OCI-LY1 (cell line): Measurements from ENCODE around the gene KCNE2.

Experiments used
- H2AFZ ChIP-seq: fragments of 200-600 bp; sonication (generic), shearing (Covaris generic); 2 replicates; pipeline ENCODE4 v1.6.0; 2014; ENCODE audit warnings: antibody characterized with exemption, mild to moderate bottlenecking, low read length
- H3F3A ChIP-seq: fragments of 200-600 bp; sonication (generic), shearing (Covaris generic); 2 replicates; pipeline ENCODE4 v1.6.0; 2014; ENCODE audit warnings: mild to moderate bottlenecking, antibody characterized with exemption, low read length, moderate library complexity; ENCODE audit not compliant: insufficient read depth
- H3K27ac ChIP-seq: fragments of 200-600 bp; sonication (generic); 2 replicates; pipeline ENCODE4 v1.5.1; 2014; ENCODE audit warnings: low read length, mixed run types, mild to moderate bottlenecking, low read depth; ENCODE audit not compliant: poor library complexity, severe bottlenecking
- H3K27me3 ChIP-seq: fragments of 200-600 bp; sonication (generic); 2 replicates; pipeline ENCODE4 v1.6.0; 2014; ENCODE audit warnings: antibody characterized with exemption, mild to moderate bottlenecking, low read length, moderate library complexity; ENCODE audit not compliant: insufficient read depth
- H3K36me3 ChIP-seq: fragments of 200-600 bp; sonication (generic); 2 replicates; pipeline ENCODE4 v1.6.1; 2014; ENCODE audit warnings: mild to moderate bottlenecking, antibody characterized with exemption, low read length, moderate library complexity, mixed read lengths; ENCODE audit not compliant: insufficient read depth
- H3K4me1 ChIP-seq: fragments of 200-600 bp; sonication (generic); 2 replicates; pipeline ENCODE4 v1.5.1; 2014; ENCODE audit warnings: mild to moderate bottlenecking, low read length, moderate library complexity; ENCODE audit not compliant: insufficient read depth, severe bottlenecking
- H3K4me2 ChIP-seq: fragments of 200-600 bp; sonication (generic), shearing (Covaris generic); 2 replicates; pipeline ENCODE4 v1.6.1; 2014; ENCODE audit warnings: low read length
- H3K4me3 ChIP-seq: fragments of 200-600 bp; sonication (generic); 2 replicates; pipeline ENCODE4 v1.5.1; 2014; ENCODE audit warnings: low read length, low read depth, mild to moderate bottlenecking, mixed read lengths; ENCODE audit not compliant: poor library complexity, severe bottlenecking
- H3K79me2 ChIP-seq: fragments of 200-600 bp; shearing (Covaris generic); 2 replicates; pipeline ENCODE4 v1.6.1; 2016; ENCODE audit warnings: mixed run types, low read length, mixed read lengths; ENCODE audit not compliant: insufficient read depth
- H3K9ac ChIP-seq: fragments of 200-600 bp; sonication (generic), shearing (Covaris generic); 2 replicates; pipeline ENCODE4 v1.6.1; 2014; ENCODE audit warnings: mild to moderate bottlenecking, low read length, mixed read lengths
- H3K9me2 ChIP-seq: fragments of 200-600 bp; sonication (generic), shearing (Covaris generic); 2 replicates; pipeline ENCODE4 v1.6.1; 2014; ENCODE audit warnings: low read depth, mild to moderate bottlenecking, low read length, mixed read lengths
- H3K9me3 ChIP-seq: fragments of 200-600 bp; shearing (Covaris generic); 2 replicates; pipeline ENCODE4 v1.6.1; 2014; ENCODE audit warnings: low read length, mixed read lengths
- H4K20me1 ChIP-seq: fragments of 200-600 bp; sonication (generic), shearing (Covaris generic); 2 replicates; pipeline ENCODE4 v1.6.0; 2016; ENCODE audit warnings: mild to moderate bottlenecking, low read length; ENCODE audit not compliant: insufficient read depth
- CTCF ChIP-seq: fragments of 200-600 bp; sonication (generic), shearing (Covaris generic); IDR thresholded peaks from 2 replicates; pipeline ENCODE4 v1.5.1; 2017; ENCODE audit warnings: mild to moderate bottlenecking, antibody characterized with exemption, low read length, moderate library complexity, mixed read lengths
- EZH2 ChIP-seq: fragments of 200-600 bp; sonication (generic), shearing (Covaris generic); IDR thresholded peaks from 2 replicates; pipeline ENCODE4 v1.8.0; 2017; ENCODE audit warnings: borderline replicate concordance, mixed run types, mild to moderate bottlenecking, antibody characterized with exemption, low read length, moderate library complexity, mixed read lengths

Gene KCNE2

DNA sequence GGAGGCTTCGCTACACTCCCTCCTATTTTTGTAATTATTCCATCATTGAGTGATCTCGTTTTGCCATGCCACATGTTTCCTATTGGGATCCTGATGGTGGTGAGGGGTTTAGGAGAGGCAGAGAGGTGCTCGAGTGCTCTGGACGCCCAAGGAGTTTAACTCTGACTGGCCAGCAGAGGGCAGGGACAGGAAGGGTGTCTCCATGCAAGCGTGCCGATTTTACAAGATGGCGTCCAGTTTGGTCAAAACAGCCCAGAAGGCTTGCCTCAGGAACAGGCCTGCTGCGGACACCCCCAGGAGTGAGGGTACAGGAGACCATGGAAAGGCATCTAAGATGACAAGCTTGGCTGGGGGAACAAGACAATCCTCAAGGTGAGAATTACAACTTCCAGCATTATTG lies 33.8 kb upstream of the KCNE2 start:
- H3K27me3 ChIP-seq: no peaks in the 10 kb centered on the region
- TF ChIP-seq EZH2 (no peak), CTCF (no peak; the same call in 1 of the 2 replicates)

DNA sequence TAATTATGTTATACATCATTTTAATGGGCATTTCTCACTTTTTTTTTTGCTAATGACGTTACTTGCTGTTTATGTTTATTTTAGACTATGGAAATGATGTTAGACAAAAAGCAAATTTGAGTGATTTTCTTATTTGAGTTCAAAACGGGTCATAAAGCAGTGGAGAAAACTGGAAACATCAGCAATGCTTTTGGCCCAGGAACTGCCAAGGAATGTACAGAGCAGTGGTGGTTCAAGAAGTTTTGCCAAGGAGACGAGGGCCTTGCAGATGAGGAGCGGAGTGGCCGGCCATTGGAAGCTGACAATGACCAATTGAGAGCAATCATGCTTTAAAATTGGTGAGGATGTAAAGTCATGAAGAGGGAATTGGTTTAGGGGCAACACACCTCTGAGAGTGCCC lies 32.1 kb upstream of the KCNE2 start:
- TF ChIP-seq CTCF (no peak), EZH2 (no peak)
- no peaks in the 10 kb centered on the region for H3K79me2 ChIP-seq
- no peak overlapping the region for H3K4me3 ChIP-seq
- H3K27ac ChIP-seq: no peak overlapping the region
- H3F3A ChIP-seq: no peaks in the 10 kb centered on the region
- no peaks in the 10 kb centered on the region; the same call in 1 of the 2 replicates for H3K36me3 ChIP-seq
- H3K9me3 ChIP-seq: no peaks in the 10 kb centered on the region
- no peak overlapping the region for H2AFZ ChIP-seq
- no peaks in the 10 kb centered on the region for H3K4me1 ChIP-seq
- no peaks in the 10 kb centered on the region for H3K9me2 ChIP-seq
- no peaks in the 10 kb centered on the region for H3K27me3 ChIP-seq
- no peaks in the 10 kb centered on the region for H4K20me1 ChIP-seq
- no peak overlapping the region for H3K4me2 ChIP-seq
- no peak overlapping the region for H3K9ac ChIP-seq

More for the DNA sequence above, 33.8 kb upstream of the KCNE2 start:
- no peak overlapping the region for H3K9ac ChIP-seq
- no peak overlapping the region for H3K27ac ChIP-seq
- H3K4me3 ChIP-seq: no peak overlapping the region
- no peaks in the 10 kb centered on the region for H3K4me1 ChIP-seq
- no peaks in the 10 kb centered on the region for H3K9me3 ChIP-seq
- no peak overlapping the region for H3K4me2 ChIP-seq
- no peaks in the 10 kb centered on the region for H3K79me2 ChIP-seq
- H2AFZ ChIP-seq: no peak overlapping the region
- no peaks in the 10 kb centered on the region for H3K9me2 ChIP-seq
- H3F3A ChIP-seq: no peaks in the 10 kb centered on the region
- no peaks in the 10 kb centered on the region; the same call in 1 of the 2 replicates for H3K36me3 ChIP-seq
- no peaks in the 10 kb centered on the region for H4K20me1 ChIP-seq

- Histone ChIP-seq H3K4me1 (no peaks in the 10 kb centered on the region), H3K9ac (no peak overlapping the region), H3F3A (no peaks in the 10 kb centered on the region), H3K79me2 (no peaks in the 10 kb centered on the region), H3K9me2 (no peaks in the 10 kb centered on the region), H4K20me1 (no peaks in the 10 kb centered on the region), H3K36me3 (no peaks in the 10 kb centered on the region; the same call in 1 of the 2 replicates), H3K4me2 (no peak overlapping the region), H3K4me3 (no peak overlapping the region), H3K9me3 (no peaks in the 10 kb centered on the region), H2AFZ (no peak overlapping the region), H3K27me3 (no peaks in the 10 kb centered on the region), H3K27ac (no peak overlapping the region)
- TF ChIP-seq EZH2 (no peak), CTCF (no peak)
Observed at GRCh38 chr21:34332347-34332746, 31.5 kb upstream of the KCNE2 start.
